ENCODE data around the gene MVB12B. TPM values are rescaled to one million over a fixed set of nuclear protein-coding genes. Genes with fewer than 3 reads are reported as not detected.

MVB12B gene
- polyA plus RNA-seq, 2 donors: 2.1 to 2.4 TPM

GRCh38 chr9:126397056-126397455, 70.4 kb downstream of the MVB12B start:
- Histone ChIP-seq H3K9me3 (ENCODE audit: control insufficient read depth in 2 of 2, insufficient read depth in 1 of 2, low read depth in 1 of 2, low read length in 1 of 2) (no peaks in the 10 kb centered on the region), H3K4me1 (ENCODE audit: control insufficient read depth in 2 of 2, insufficient read depth in 2 of 2, low read length in 1 of 2) (peaks cover 7 to 9% of the 10 kb centered on the region in 2 donors), H3K4me3 (ENCODE audit: low read depth in 1 of 2, low read length in 2 of 2) (no peak overlapping the region), H3K27ac (ENCODE audit: low read depth in 2 of 2, low read length in 1 of 2) (no peak overlapping the region), H3K27me3 (ENCODE audit: control insufficient read depth in 1 of 2, insufficient read depth in 2 of 2, low read length in 2 of 2) (no peaks in the 10 kb centered on the region), H3K36me3 (ENCODE audit: control insufficient read depth in 2 of 2, insufficient read depth in 2 of 2, low read length in 1 of 2) (peaks cover 0 to 7% of the 10 kb centered on the region in 2 donors)
- 78 to 79% methylated on average over 5 of the region's 5 CpGs for WGBS, 2 donors

DNA sequence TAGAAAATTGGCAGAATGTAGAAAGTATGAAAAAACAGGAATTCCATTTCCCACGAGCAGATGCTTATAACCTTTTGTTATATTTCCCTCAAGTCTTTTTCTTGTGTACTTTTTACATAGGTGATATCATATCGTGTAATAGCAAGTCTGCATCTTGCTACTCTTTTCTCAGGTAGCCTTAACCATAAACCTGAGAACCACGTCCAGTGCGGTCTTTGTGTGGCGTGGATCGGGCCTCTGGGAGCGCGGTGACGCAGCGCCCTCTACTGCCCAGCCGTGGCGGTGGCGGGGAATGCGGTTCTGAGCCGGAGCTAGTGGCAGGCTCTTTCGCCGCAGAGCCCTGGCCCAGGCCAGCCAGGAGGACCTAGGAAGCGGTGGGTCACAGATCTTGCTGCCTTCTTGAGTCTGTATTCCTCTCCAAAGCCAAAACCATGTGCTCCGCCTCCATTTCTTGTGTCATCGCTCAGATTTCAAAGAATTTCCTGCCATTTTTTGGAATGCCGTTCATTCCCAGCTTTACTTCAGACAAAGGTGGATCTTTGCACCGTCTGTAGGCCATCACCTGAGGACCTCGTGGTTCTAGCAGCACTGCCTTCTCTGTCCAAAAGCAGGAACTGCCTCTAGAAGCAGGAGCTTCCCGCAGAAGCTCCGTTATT, 71.9 kb downstream of the MVB12B start:
- Histone ChIP-seq H3K4me1 (ENCODE audit: control insufficient read depth in 2 of 2, insufficient read depth in 2 of 2, low read length in 1 of 2) (peaks cover 3 to 5% of the 10 kb centered on the region in 2 donors), H3K27me3 (ENCODE audit: control insufficient read depth in 1 of 2, insufficient read depth in 2 of 2, low read length in 2 of 2) (no peaks in the 10 kb centered on the region), H3K4me3 (ENCODE audit: low read depth in 1 of 2, low read length in 2 of 2) (no peak overlapping the region), H3K36me3 (ENCODE audit: control insufficient read depth in 2 of 2, insufficient read depth in 2 of 2, low read length in 1 of 2) (peaks cover 0 to 6% of the 10 kb centered on the region in 2 donors), H3K9me3 (ENCODE audit: control insufficient read depth in 2 of 2, insufficient read depth in 1 of 2, low read depth in 1 of 2, low read length in 1 of 2) (no peaks in the 10 kb centered on the region), H3K27ac (ENCODE audit: low read depth in 2 of 2, low read length in 1 of 2) (no peak overlapping the region)
- WGBS, 2 donors: 23 to 25% methylated on average over 25 of the region's 25 CpGs

DNA sequence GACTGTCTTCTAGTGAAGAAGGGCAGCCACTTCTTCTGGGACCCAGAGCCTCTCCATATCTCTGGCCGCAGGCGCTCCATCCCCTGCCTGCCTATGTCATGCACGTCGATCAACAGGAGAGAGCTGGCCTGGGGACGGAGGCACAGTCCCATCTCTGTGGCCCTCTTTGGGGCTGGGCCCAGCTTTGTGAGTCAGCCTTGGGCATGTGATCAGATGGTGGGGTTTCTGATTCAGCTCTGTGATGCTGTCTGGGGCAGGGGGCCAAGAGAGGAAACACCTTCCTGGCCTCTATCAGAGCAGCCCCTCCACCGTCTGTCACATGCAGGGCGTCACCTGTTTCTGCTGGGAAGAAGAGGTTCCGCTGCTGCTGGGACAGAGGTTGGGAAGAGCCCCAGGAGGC, 72.6 kb downstream of the MVB12B start:
- H3K27me3 ChIP-seq (ENCODE audit: control insufficient read depth in 1 of 2, insufficient read depth in 2 of 2, low read length in 2 of 2): no peaks in the 10 kb centered on the region
- no peak overlapping the region for H3K4me3 ChIP-seq (ENCODE audit: low read depth in 1 of 2, low read length in 2 of 2)
- WGBS, 2 donors: 90% methylated on average over 8 of the region's 8 CpGs
- peaks cover 0 to 5% of the 10 kb centered on the region in 2 donors for H3K4me1 ChIP-seq (ENCODE audit: control insufficient read depth in 2 of 2, insufficient read depth in 2 of 2, low read length in 1 of 2)
- H3K27ac ChIP-seq (ENCODE audit: low read depth in 2 of 2, low read length in 1 of 2): no peak overlapping the region
- H3K36me3 ChIP-seq (ENCODE audit: control insufficient read depth in 2 of 2, insufficient read depth in 2 of 2, low read length in 1 of 2): peaks cover 0 to 2% of the 10 kb centered on the region in 2 donors
- no peaks in the 10 kb centered on the region for H3K9me3 ChIP-seq (ENCODE audit: control insufficient read depth in 2 of 2, insufficient read depth in 1 of 2, low read depth in 1 of 2, low read length in 1 of 2)

DNA sequence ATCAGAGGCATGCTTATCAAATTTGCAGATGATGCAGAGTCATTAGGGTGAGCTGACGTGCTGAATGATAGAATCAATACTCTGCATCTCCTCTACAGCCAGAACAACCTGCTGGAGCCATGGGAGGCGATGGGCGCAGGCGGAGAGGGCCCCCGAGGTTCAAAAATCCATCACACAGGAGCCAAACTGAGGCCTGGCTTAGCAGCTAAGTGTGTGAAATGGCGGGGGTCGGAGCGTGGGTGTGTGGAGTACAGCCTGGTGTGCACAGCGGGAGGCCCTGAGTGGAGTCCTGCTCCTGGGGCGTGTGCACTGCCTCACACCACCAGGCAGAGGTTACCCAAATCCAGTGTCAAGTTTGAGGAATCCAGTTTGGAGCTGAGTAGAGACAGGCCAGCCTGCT, 73.2 kb downstream of the MVB12B start:
- H3K36me3 ChIP-seq (ENCODE audit: control insufficient read depth in 2 of 2, insufficient read depth in 2 of 2, low read length in 1 of 2): peaks cover 0 to 2% of the 10 kb centered on the region in 2 donors

GRCh38 chr9:126400571-126400970, 73.9 kb downstream of the MVB12B start:
- no peak overlapping the region for H3K4me3 ChIP-seq (ENCODE audit: low read depth in 1 of 2, low read length in 2 of 2)
- 78 to 92% methylated on average over 11 of the region's 11 CpGs for WGBS, 2 donors
- no peaks in the 10 kb centered on the region for H3K27me3 ChIP-seq (ENCODE audit: control insufficient read depth in 1 of 2, insufficient read depth in 2 of 2, low read length in 2 of 2)
- no peaks in the 10 kb centered on the region for H3K9me3 ChIP-seq (ENCODE audit: control insufficient read depth in 2 of 2, insufficient read depth in 1 of 2, low read depth in 1 of 2, low read length in 1 of 2)
- H3K27ac ChIP-seq (ENCODE audit: low read depth in 2 of 2, low read length in 1 of 2): no peak overlapping the region
- peaks cover 0 to 3% of the 10 kb centered on the region in 2 donors for H3K4me1 ChIP-seq (ENCODE audit: control insufficient read depth in 2 of 2, insufficient read depth in 2 of 2, low read length in 1 of 2)
- peaks cover 0 to 2% of the 10 kb centered on the region in 2 donors for H3K36me3 ChIP-seq (ENCODE audit: control insufficient read depth in 2 of 2, insufficient read depth in 2 of 2, low read length in 1 of 2)

More for the DNA sequence above, 73.2 kb downstream of the MVB12B start:
- no peaks in the 10 kb centered on the region for H3K9me3 ChIP-seq (ENCODE audit: control insufficient read depth in 2 of 2, insufficient read depth in 1 of 2, low read depth in 1 of 2, low read length in 1 of 2)
- no peak overlapping the region for H3K4me3 ChIP-seq (ENCODE audit: low read depth in 1 of 2, low read length in 2 of 2)
- no peaks in the 10 kb centered on the region for H3K27me3 ChIP-seq (ENCODE audit: control insufficient read depth in 1 of 2, insufficient read depth in 2 of 2, low read length in 2 of 2)
- H3K27ac ChIP-seq (ENCODE audit: low read depth in 2 of 2, low read length in 1 of 2): no peak overlapping the region
- H3K4me1 ChIP-seq (ENCODE audit: control insufficient read depth in 2 of 2, insufficient read depth in 2 of 2, low read length in 1 of 2): peaks cover 0 to 5% of the 10 kb centered on the region in 2 donors
- 94 to 97% methylated on average over 10 of the region's 10 CpGs for WGBS, 2 donors

DNA sequence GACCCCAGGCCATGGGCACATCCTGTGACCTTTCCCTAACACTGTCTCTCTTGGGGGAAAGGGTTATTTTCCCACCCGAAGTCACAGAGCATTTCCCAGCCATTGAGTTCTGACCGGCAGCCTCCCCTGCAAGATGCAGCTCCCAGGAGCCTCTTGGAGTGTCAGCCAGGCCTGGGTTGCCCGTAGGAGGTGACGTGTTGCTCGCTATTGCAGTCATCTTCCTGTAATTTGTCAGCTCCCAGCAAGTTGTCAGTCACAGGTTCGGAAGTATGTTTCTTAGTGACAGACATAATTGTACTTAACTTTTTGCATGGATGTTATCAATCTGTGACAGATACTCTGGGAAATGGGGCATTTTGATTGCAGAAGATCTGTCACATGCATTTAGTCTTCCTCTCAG, 74.5 kb downstream of the MVB12B start:
- no peak overlapping the region for H3K27ac ChIP-seq (ENCODE audit: low read depth in 2 of 2, low read length in 1 of 2)
- no peak overlapping the region for H3K4me3 ChIP-seq (ENCODE audit: low read depth in 1 of 2, low read length in 2 of 2)
- H3K9me3 ChIP-seq (ENCODE audit: control insufficient read depth in 2 of 2, insufficient read depth in 1 of 2, low read depth in 1 of 2, low read length in 1 of 2): no peaks in the 10 kb centered on the region
- H3K4me1 ChIP-seq (ENCODE audit: control insufficient read depth in 2 of 2, insufficient read depth in 2 of 2, low read length in 1 of 2): peaks cover 0 to 3% of the 10 kb centered on the region in 2 donors
- 73 to 79% methylated on average over 6 of the region's 6 CpGs for WGBS, 2 donors
- H3K27me3 ChIP-seq (ENCODE audit: control insufficient read depth in 1 of 2, insufficient read depth in 2 of 2, low read length in 2 of 2): no peaks in the 10 kb centered on the region
- peaks cover 0 to 2% of the 10 kb centered on the region in 2 donors for H3K36me3 ChIP-seq (ENCODE audit: control insufficient read depth in 2 of 2, insufficient read depth in 2 of 2, low read length in 1 of 2)

GRCh38 chr9:126401581-126401980, 75.0 kb downstream of the MVB12B start:
- Histone ChIP-seq H3K4me3 (ENCODE audit: low read depth in 1 of 2, low read length in 2 of 2) (no peak overlapping the region), H3K27ac (ENCODE audit: low read depth in 2 of 2, low read length in 1 of 2) (no peak overlapping the region), H3K36me3 (ENCODE audit: control insufficient read depth in 2 of 2, insufficient read depth in 2 of 2, low read length in 1 of 2) (peaks cover 0 to 2% of the 10 kb centered on the region in 2 donors), H3K4me1 (ENCODE audit: control insufficient read depth in 2 of 2, insufficient read depth in 2 of 2, low read length in 1 of 2) (peaks cover 0 to 3% of the 10 kb centered on the region in 2 donors), H3K27me3 (ENCODE audit: control insufficient read depth in 1 of 2, insufficient read depth in 2 of 2, low read length in 2 of 2) (no peaks in the 10 kb centered on the region), H3K9me3 (ENCODE audit: control insufficient read depth in 2 of 2, insufficient read depth in 1 of 2, low read depth in 1 of 2, low read length in 1 of 2) (no peaks in the 10 kb centered on the region)
- WGBS, 2 donors: 86 to 91% methylated on average over 12 of the region's 12 CpGs

GRCh38 chr9:126403397-126403796, 76.8 kb downstream of the MVB12B start:
- Histone ChIP-seq H3K4me1 (ENCODE audit: control insufficient read depth in 2 of 2, insufficient read depth in 2 of 2, low read length in 1 of 2) (peaks cover 0 to 3% of the 10 kb centered on the region in 2 donors), H3K4me3 (ENCODE audit: low read depth in 1 of 2, low read length in 2 of 2) (no peak overlapping the region), H3K27ac (ENCODE audit: low read depth in 2 of 2, low read length in 1 of 2) (no peak overlapping the region), H3K36me3 (ENCODE audit: control insufficient read depth in 2 of 2, insufficient read depth in 2 of 2, low read length in 1 of 2) (no peaks in the 10 kb centered on the region), H3K27me3 (ENCODE audit: control insufficient read depth in 1 of 2, insufficient read depth in 2 of 2, low read length in 2 of 2) (no peaks in the 10 kb centered on the region), H3K9me3 (ENCODE audit: control insufficient read depth in 2 of 2, insufficient read depth in 1 of 2, low read depth in 1 of 2, low read length in 1 of 2) (no peaks in the 10 kb centered on the region)
- WGBS, 2 donors: 90 to 93% methylated on average over 5 of the region's 5 CpGs

- Histone ChIP-seq H3K4me3 (ENCODE audit: low read depth in 1 of 2, low read length in 2 of 2) (no peak overlapping the region), H3K36me3 (ENCODE audit: control insufficient read depth in 2 of 2, insufficient read depth in 2 of 2, low read length in 1 of 2) (no peaks in the 10 kb centered on the region)
- 86 to 88% methylated on average over 14 of the region's 14 CpGs for WGBS, 2 donors
Observed at GRCh38 chr9:126404459-126404858, 77.8 kb downstream of the MVB12B start.

DNA sequence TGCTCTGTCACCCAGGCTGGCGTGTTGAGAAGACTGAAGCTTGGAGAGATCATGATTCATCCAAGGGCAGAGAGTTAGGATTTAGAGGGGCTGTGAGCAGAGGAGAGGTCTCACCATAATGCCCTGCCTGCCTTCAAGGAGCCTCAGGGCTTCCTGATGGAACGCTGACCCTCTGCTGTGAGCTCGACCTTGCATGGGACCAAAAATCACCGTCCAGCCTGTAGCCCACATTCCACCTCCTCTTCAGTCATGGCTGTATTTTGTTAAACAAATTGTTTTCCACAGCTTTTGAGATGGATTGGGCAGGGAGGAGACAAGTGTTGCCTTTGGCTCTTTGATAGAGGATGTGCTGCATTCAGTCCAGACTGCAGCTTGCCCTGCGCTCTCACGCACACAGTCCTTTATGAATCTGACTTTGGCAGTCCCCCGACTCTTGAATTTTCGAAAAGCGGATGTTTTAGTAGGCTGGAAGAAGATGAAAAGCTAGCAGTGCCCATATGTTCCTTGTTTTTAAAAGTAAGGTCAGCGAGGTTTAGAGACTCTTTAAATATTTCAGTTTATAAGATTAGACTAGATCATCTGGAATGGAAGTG, 79.5 kb downstream of the MVB12B start:
- 77 to 80% methylated on average over 10 of the region's 10 CpGs for WGBS, 2 donors
- H3K27ac ChIP-seq (ENCODE audit: low read depth in 2 of 2, low read length in 1 of 2): no peak overlapping the region
- no peaks in the 10 kb centered on the region for H3K27me3 ChIP-seq (ENCODE audit: control insufficient read depth in 1 of 2, insufficient read depth in 2 of 2, low read length in 2 of 2)

More at GRCh38 chr9:126404459-126404858, 77.8 kb downstream of the MVB12B start:
- Histone ChIP-seq H3K9me3 (ENCODE audit: control insufficient read depth in 2 of 2, insufficient read depth in 1 of 2, low read depth in 1 of 2, low read length in 1 of 2) (no peaks in the 10 kb centered on the region), H3K27me3 (ENCODE audit: control insufficient read depth in 1 of 2, insufficient read depth in 2 of 2, low read length in 2 of 2) (no peaks in the 10 kb centered on the region), H3K27ac (ENCODE audit: low read depth in 2 of 2, low read length in 1 of 2) (no peak overlapping the region), H3K4me1 (ENCODE audit: control insufficient read depth in 2 of 2, insufficient read depth in 2 of 2, low read length in 1 of 2) (peaks cover 0 to 3% of the 10 kb centered on the region in 2 donors)

More for the DNA sequence above, 79.5 kb downstream of the MVB12B start:
- Histone ChIP-seq H3K4me1 (ENCODE audit: control insufficient read depth in 2 of 2, insufficient read depth in 2 of 2, low read length in 1 of 2) (peaks cover 0 to 3% of the 10 kb centered on the region in 2 donors), H3K4me3 (ENCODE audit: low read depth in 1 of 2, low read length in 2 of 2) (no peak overlapping the region), H3K36me3 (ENCODE audit: control insufficient read depth in 2 of 2, insufficient read depth in 2 of 2, low read length in 1 of 2) (no peaks in the 10 kb centered on the region), H3K9me3 (ENCODE audit: control insufficient read depth in 2 of 2, insufficient read depth in 1 of 2, low read depth in 1 of 2, low read length in 1 of 2) (no peaks in the 10 kb centered on the region)
